ENCODE measurements around the gene ARG2.

Gene ARG2

GRCh38 chr14:67573228-67574010, 46.3 kb upstream of the ARG2 start:
- H3K4me3 ChIP-seq (ENCODE audit: low read depth, low read length) = no peak overlapping the region
- no peaks in the 10 kb centered on the region for H3K27me3 ChIP-seq
- no peaks in the 10 kb centered on the region for H3K36me3 ChIP-seq
- H3K4me1 ChIP-seq = no peaks in the 10 kb centered on the region
- DNase-seq = no peak
- TF ChIP-seq CTCF (IDR thresholded peaks at IDR 0.05; ENCODE audit: low read depth, low read length) = no peak
- H3K9me3 ChIP-seq = no peaks in the 10 kb centered on the region

DNA sequence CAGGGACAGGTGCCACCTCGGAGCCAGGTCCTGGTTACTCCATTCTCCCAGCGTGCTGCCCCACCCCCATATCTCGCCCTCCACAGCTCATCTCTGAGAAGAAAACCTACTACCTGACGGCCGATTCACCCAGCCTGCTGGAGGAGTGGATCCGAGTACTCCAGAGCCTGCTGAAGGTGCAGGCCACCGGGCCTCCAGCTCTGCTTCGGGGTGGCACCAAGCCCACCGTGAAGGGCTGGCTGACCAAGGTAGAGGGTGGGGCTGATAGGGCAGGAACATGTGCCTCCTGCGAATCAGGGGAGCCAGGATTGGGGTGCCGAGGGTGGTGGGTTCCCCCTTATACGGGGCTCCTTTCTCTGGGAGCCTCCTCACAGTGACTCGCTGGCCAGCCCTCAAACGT, 45.6 kb upstream of the ARG2 start:
- Histone ChIP-seq H3K4me3 (ENCODE audit: low read depth, low read length) (no peak overlapping the region), H3K4me1 (no peaks in the 10 kb centered on the region), H3K36me3 (no peaks in the 10 kb centered on the region), H3K27me3 (no peaks in the 10 kb centered on the region), H3K9me3 (no peaks in the 10 kb centered on the region)
- no peak for TF ChIP-seq CTCF (IDR thresholded peaks at IDR 0.05; ENCODE audit: low read depth, low read length)
- DNase-seq = no peak

GRCh38 chr14:67574806-67575205, 44.9 kb upstream of the ARG2 start:
- no peak for DNase-seq
- H3K27me3 ChIP-seq = no peaks in the 10 kb centered on the region
- H3K36me3 ChIP-seq = no peaks in the 10 kb centered on the region

GRCh38 chr14:67575684-67576083, 44.0 kb upstream of the ARG2 start:
- Histone ChIP-seq H3K4me1 (no peaks in the 10 kb centered on the region), H3K9me3 (no peaks in the 10 kb centered on the region), H3K36me3 (no peaks in the 10 kb centered on the region), H3K4me3 (ENCODE audit: low read depth, low read length) (no peak overlapping the region), H3K27me3 (no peaks in the 10 kb centered on the region)
- no peak for TF ChIP-seq CTCF (IDR thresholded peaks at IDR 0.05; ENCODE audit: low read depth, low read length)
- DNase-seq = no peak

More at GRCh38 chr14:67574806-67575205, 44.9 kb upstream of the ARG2 start:
- Histone ChIP-seq H3K4me3 (ENCODE audit: low read depth, low read length) (no peak overlapping the region), H3K4me1 (no peaks in the 10 kb centered on the region), H3K9me3 (no peaks in the 10 kb centered on the region)
- no peak for TF ChIP-seq CTCF (IDR thresholded peaks at IDR 0.05; ENCODE audit: low read depth, low read length)

DNA sequence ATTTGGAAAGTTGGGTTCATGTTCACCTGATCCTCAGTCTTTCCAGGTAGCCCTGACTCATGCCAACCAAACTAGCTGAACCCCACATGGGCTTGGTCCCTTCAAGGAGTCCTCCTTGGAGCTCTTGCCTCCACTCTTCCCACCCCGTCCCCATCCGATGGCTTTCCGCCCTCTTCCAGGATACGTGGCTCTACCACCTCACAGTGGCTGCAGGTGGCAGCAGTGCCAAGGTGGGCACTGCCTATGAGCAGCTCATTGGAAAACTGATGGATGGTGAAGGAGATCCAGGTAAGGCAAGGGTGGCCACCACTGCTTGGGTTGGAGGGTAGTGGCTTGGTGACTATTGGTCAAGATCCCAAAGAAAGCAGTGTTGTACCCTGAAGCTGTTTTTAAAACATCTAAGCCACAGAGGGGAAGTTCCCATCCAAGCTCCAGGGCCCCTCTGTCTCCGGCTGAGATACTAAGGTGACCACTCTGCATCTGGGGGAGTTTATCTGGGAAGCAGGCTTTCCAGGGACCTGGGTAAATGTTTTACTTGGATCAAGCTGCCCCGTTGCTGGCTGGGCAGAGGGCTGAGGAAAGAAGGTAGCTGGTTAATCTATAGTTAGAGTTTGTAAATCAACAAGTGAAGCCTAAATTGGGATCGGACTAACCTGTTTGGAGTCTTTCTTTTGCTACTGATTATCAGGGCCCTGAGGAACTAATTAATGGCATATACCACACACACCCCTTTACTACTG, 43.3 kb upstream of the ARG2 start:
- Histone ChIP-seq H3K9me3 (no peaks in the 10 kb centered on the region), H3K27me3 (no peaks in the 10 kb centered on the region), H3K4me1 (no peaks in the 10 kb centered on the region), H3K4me3 (ENCODE audit: low read depth, low read length) (no peak overlapping the region), H3K36me3 (no peaks in the 10 kb centered on the region)
- no peak for DNase-seq
- TF ChIP-seq CTCF (IDR thresholded peaks at IDR 0.05; ENCODE audit: low read depth, low read length) = no peak
